ENCODE data around the gene FAM110C. TPM values are rescaled to one million over a fixed set of nuclear protein-coding genes. Genes with fewer than 3 reads are reported as not detected.
"Not testable (repeated sequence)": the region's sequence is repeated elsewhere in the genome, so short reads cannot be mapped to it uniquely, and the experiment has no call there.

FAM110C gene
- total RNA-seq, 2 donors from 2014 or later: 16.6 to 20.4 TPM

GRCh38 chr2:20259-20658, 26.0 kb downstream of the FAM110C start:
- H3K36me3 ChIP-seq (replicated peaks in 1 of 2; ENCODE audit: insufficient read depth in 1 of 2, low read depth in 2 of 2); H3K9me3 ChIP-seq; intact Hi-C loops (cut with DNase I); H3K27me3 ChIP-seq; H3K4me3 ChIP-seq: not testable (repeated sequence)
- Histone ChIP-seq H3K4me1 (peaks cover 62% of the 10 kb centered on the region), H3K27ac (peak overlapping the region; percentile 55 to 87 (median 83))
- peak in 2 of 7 experiments; percentile 13 to 14 for TF ChIP-seq CTCF (IDR thresholded peaks at IDR 0.05)
- WGBS, 2 donors: 9 to 16% methylated on average over 4 of the region's 4 CpGs
- ATAC-seq: peak; percentile 74
- DNase-seq: peak; percentile 69 to 84 (median 79)

- Histone ChIP-seq H3K27me3 (no peaks in the 10 kb centered on the region), H3K36me3 (replicated peaks in 1 of 2; ENCODE audit: insufficient read depth in 1 of 2, low read depth in 2 of 2) (no peaks in the 10 kb centered on the region), H3K9me3 (no peaks in the 10 kb centered on the region), H3K27ac (peak overlapping the region; percentile 55 to 87 (median 83)), H3K4me1 (peaks cover 60% of the 10 kb centered on the region), H3K4me3 (no peak overlapping the region)
- DNase-seq (peak; percentile 49 to 72 (median 62)), ATAC-seq (peak; percentile 51)
- WGBS, 2 donors: 18 to 28% methylated on average over 5 of the region's 5 CpGs
- intact Hi-C loops (cut with DNase I): no loop called here
- TF ChIP-seq POLR2A (IDR thresholded peaks at IDR 0.05) (peak in 1 of 3 donors; percentile 6), CTCF (IDR thresholded peaks at IDR 0.05) (no peak)
These were observed 26.8 kb downstream of the FAM110C start for GRCh38 chr2:19505-19904.

- Histone ChIP-seq H3K9me3 (no peaks in the 10 kb centered on the region), H3K27ac (peak overlapping the region in 3 of 4 donors; percentile 81 to 87 (median 85)), H3K4me3 (no peak overlapping the region), H3K4me1 (peaks cover 58% of the 10 kb centered on the region), H3K36me3 (replicated peaks in 1 of 2; ENCODE audit: insufficient read depth in 1 of 2, low read depth in 2 of 2) (no peaks in the 10 kb centered on the region), H3K27me3 (no peaks in the 10 kb centered on the region)
- intact Hi-C loops (cut with DNase I): no loop called here
- 55 to 56% methylated on average over 14 of the region's 14 CpGs for WGBS, 2 donors
- ATAC-seq (peak; percentile 57), DNase-seq (peak in 2 of 4 donors; percentile 31 to 51)
- TF ChIP-seq POLR2A (IDR thresholded peaks at IDR 0.05) (no peak), CTCF (IDR thresholded peaks at IDR 0.05) (peak; percentile 53 to 80 (median 71))
These were observed 27.7 kb downstream of the FAM110C start for GRCh38 chr2:18402-19271.

GRCh38 chr2:15916-16315, 30.4 kb downstream of the FAM110C start:
- Histone ChIP-seq H3K27ac (peak overlapping the region in 3 of 4 donors; percentile 17 to 72 (median 70)), H3K4me1 (peaks cover 42% of the 10 kb centered on the region)
- ATAC-seq; H3K4me3 ChIP-seq; DNase-seq; H3K36me3 ChIP-seq (replicated peaks in 1 of 2; ENCODE audit: insufficient read depth in 1 of 2, low read depth in 2 of 2); intact Hi-C loops (cut with DNase I); H3K27me3 ChIP-seq; H3K9me3 ChIP-seq: not testable (repeated sequence)
- 78 to 80% methylated on average over 2 of the region's 2 CpGs for WGBS, 2 donors

- TF ChIP-seq CTCF (IDR thresholded peaks at IDR 0.05) (peak; percentile 14 to 87 (median 69)), POLR2A (IDR thresholded peaks at IDR 0.05) (no peak)
- Histone ChIP-seq H3K27ac (no peak overlapping the region), H3K27me3 (peaks cover 0 to 6% of the 10 kb centered on the region in 2 donors), H3K9me3 (no peaks in the 10 kb centered on the region), H3K4me1 (peaks cover 16% of the 10 kb centered on the region), H3K36me3 (replicated peaks in 1 of 2; ENCODE audit: insufficient read depth in 1 of 2, low read depth in 2 of 2) (no peaks in the 10 kb centered on the region), H3K4me3 (no peak overlapping the region)
- WGBS, 2 donors: 53 to 65% methylated on average over 45 to 54 of the region's 54 CpGs
- DNase-seq (peak; percentile 74 to 76 (median 75)), ATAC-seq (peak; percentile 71)
- intact Hi-C loops (cut with DNase I): no loop called here
These were observed 34.9 kb downstream of the FAM110C start for GRCh38 chr2:11248-11941.

All from body of pancreas (tissue), 4 donors.